AG10803 (cell line): ENCODE data around the gene CNTN6.

Experiments used
- DNase-seq: peaks from one replicate; pipeline ENCODE4 v3.0.0; 2010; ENCODE audit warnings: low read depth
- H3K4me3 ChIP-seq: 2 replicates; pipeline ENCODE4 v1.5.1; 2011; ENCODE audit warnings: mild to moderate bottlenecking, low read length, control low read depth
- CTCF ChIP-seq: conservative IDR thresholded peaks from 2 replicates; pipeline ENCODE4 v1.5.1; 2011; ENCODE audit warnings: mild to moderate bottlenecking, low read length, control low read depth, inconsistent platforms

CNTN6 gene

DNA sequence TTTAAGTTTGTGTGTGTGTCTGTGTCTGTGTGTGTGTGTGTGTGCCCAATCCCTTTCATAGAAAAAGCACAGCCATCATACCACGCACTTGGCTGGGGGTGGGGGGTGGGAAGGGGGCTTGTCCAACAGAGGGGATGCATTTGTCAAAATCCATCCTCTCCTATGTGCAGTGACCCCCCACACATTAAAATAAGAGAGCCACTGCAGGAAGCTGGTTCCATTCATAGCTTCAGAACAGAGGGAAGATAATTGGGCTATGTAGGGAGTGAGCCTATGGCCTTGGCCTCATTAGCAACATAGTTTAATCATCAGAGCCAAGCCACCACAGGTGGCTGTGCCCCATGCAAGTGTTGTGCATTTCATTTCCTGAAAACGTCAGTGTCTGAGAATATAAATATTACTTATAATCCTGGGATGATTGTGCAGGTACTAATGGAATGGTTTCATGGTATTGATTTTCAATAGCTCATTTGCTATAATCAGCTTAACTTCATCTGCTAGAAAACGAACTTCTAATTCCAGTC lies 330.8 kb downstream of the CNTN6 start:
- no peak overlapping the region for H3K4me3 ChIP-seq
- no peak for DNase-seq
- no peak for TF ChIP-seq CTCF

GRCh38 chr3:1439395-1439794 lies 346.6 kb downstream of the CNTN6 start:
- DNase-seq: no peak
- TF ChIP-seq CTCF: no peak
- H3K4me3 ChIP-seq: no peak overlapping the region

DNA sequence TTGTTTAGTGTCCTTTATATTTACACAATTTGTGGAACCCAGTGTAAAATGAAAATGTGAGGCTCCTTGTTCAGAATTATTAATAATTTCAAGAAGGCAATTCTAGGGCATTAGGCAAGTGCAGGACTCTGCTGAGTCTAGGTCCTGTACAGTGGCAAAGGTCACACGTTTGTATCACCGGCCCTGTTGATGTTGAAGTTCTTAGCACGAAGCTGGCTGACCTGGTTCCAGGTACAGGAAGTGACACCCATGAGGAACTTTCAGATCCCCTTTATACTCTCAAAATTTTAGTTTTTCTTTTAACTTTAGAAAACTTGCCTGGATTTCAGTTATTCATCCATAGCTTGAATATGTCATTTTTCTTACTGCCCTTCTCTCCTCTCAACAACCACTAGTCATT lies 349.4 kb downstream of the CNTN6 start:
- no peak for TF ChIP-seq CTCF
- no peak overlapping the region for H3K4me3 ChIP-seq
- no peak for DNase-seq

- no peak for DNase-seq
- TF ChIP-seq CTCF: no peak
- no peak overlapping the region for H3K4me3 ChIP-seq
Measured at GRCh38 chr3:1444195-1444594, 351.4 kb downstream of the CNTN6 start.

DNA sequence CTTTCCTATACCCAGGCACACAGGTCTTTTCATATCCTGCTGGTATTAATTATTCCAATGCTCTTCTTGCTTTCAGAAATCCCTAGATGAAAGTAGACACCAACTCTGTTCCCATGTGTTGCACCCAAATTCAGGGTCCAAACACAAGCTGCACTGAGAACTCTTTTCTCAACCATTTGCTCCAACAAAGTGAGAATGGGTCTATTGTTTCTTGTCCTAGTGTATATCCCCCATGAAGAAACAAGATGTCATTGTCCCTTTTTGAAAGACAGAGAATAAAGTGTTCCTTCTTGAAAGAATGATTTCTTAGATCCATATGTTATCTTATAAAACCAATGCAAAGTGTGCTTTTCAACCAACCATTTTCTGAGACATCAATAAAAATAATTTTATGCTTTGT lies 353.7 kb downstream of the CNTN6 start:
- H3K4me3 ChIP-seq: no peak overlapping the region
- no peak for TF ChIP-seq CTCF
- DNase-seq: no peak

DNA sequence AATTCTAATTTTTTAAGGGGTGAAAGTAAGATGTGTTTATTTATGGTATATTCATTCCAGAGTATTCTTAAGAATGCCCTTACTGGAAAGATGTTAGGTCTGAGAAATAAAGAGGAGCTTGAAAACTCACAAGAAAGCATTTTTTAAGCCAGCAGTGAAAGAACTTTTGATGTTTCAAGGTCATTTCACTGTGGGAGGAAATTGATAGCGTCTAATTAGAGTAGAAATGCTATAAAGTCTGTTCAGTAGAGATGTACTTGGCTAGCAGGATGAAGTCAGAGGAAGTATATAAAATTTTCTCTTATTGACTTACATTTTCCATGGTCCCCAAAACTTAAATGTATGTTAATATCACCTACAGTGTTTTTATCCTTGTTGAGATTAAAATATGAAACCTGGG lies 354.6 kb downstream of the CNTN6 start:
- H3K4me3 ChIP-seq: no peak overlapping the region
- no peak for TF ChIP-seq CTCF
- DNase-seq: no peak

DNA sequence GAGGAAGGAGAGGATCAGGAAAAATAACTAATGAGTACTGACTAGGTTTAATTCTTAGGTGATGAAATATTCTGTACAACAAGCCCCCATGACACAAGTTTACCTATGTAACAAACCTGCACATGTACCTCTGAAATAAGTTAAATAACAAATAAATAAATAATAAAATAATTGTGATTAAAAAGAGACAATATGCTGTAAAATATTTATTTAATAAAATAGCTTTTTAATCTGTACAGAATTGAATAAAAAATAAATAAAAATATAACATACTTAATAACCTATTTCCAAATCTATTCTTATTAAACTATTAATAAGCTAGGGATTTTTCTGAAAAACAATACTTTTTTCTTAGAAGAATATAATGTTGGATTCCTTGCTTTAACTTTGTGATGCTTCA lies 355.6 kb downstream of the CNTN6 start:
- DNase-seq: no peak
- H3K4me3 ChIP-seq: no peak overlapping the region
- no peak for TF ChIP-seq CTCF
